Colonic mucosa (tissue), 4 donors: ENCODE measurements around the gene SUB1. TPM values are rescaled to one million over a fixed set of nuclear protein-coding genes. Genes with fewer than 3 reads are reported as not detected.
A peak's percentile ranks its signal among the peaks of the same experiment; 100 is the strongest.
"Not testable (repeated sequence)": the region's sequence is repeated elsewhere in the genome, so short reads cannot be mapped to it uniquely, and the experiment has no call there.

Source experiments
- DNase-seq: peaks from one replicate; pipeline ENCODE4 v3.0.0-alpha.2; 2020
- H3K27ac ChIP-seq: fragments of 200-600 bp; one replicate; pipeline ENCODE4 v1.8.0; 2021
- H3K27me3 ChIP-seq: fragments of 200-600 bp; one replicate; pipeline ENCODE4 v1.8.0; 2021
- H3K36me3 ChIP-seq: fragments of 200-600 bp; one replicate; pipeline ENCODE4 v1.8.0; 2021
- H3K4me1 ChIP-seq: fragments of 200-600 bp; one replicate; pipeline ENCODE4 v1.8.0; 2021; ENCODE audit warnings: mild to moderate bottlenecking
- H3K4me3 ChIP-seq: fragments of 200-600 bp; one replicate; pipeline ENCODE4 v1.8.0; 2021
- H3K9ac ChIP-seq, 2 donors: one replicate each; pipeline ENCODE4 v1.7.0; 2013; ENCODE audit warnings: control low read depth in 2 of 2, low read depth in 2 of 2, low read length in 2 of 2
- H3K9me3 ChIP-seq: fragments of 200-600 bp; one replicate; pipeline ENCODE4 v1.8.0; 2021
- CTCF ChIP-seq: fragments of 200-600 bp; IDR thresholded peaks from one replicate; pipeline ENCODE4 v1.8.0; 2022; ENCODE audit warnings: antibody characterized with exemption, mild to moderate bottlenecking
- intact Hi-C: fragments of 100-400 bp; cut with DNase I; formaldehyde crosslinking; loops from one replicate; pipeline ENCODE4 v1.14.1; 2022
- total RNA-seq, 2 donors: library from RNA; stranded (reverse); fragmentation: NEBNext Ultra II Directional in 1 of 2; extraction: Animal tissue kit (Norgen Biotek cat#: 25700) in 1 of 2; gene quantifications; one replicate each; pipeline ENCODE4 v1.2.1, GENCODE V29; 2021
- donor health status: healthy.
- donor health status: DM: no; HTN: no; CAD: no.
- donor health status: DM: no; HTN: no; CAD: no.

The SUB1 gene
- total RNA-seq, 2 donors from 2014 or later = 193 to 227 TPM

GRCh38 chr5:32571128-32571527 lies 14.2 kb upstream of the SUB1 start:
- intact Hi-C loops = no loop called here
- H3K4me1 ChIP-seq = no peaks in the 10 kb centered on the region
- H3K9ac ChIP-seq = no peak overlapping the region
- no peaks in the 10 kb centered on the region for H3K9me3 ChIP-seq
- no peak for TF ChIP-seq CTCF
- H3K36me3 ChIP-seq = no peaks in the 10 kb centered on the region
- H3K27ac ChIP-seq = no peak overlapping the region
- H3K27me3 ChIP-seq = no peaks in the 10 kb centered on the region
- H3K4me3 ChIP-seq = no peak overlapping the region
- DNase-seq = no peak

- H3K27me3 ChIP-seq = no peaks in the 10 kb centered on the region
- TF ChIP-seq CTCF = no peak
- H3K4me1 ChIP-seq = no peaks in the 10 kb centered on the region
- H3K4me3 ChIP-seq = no peak overlapping the region
- intact Hi-C loops = no loop called here
- no peak overlapping the region for H3K9ac ChIP-seq
- H3K27ac ChIP-seq = no peak overlapping the region
- no peaks in the 10 kb centered on the region for H3K9me3 ChIP-seq
- no peak for DNase-seq
- no peaks in the 10 kb centered on the region for H3K36me3 ChIP-seq
Measured at GRCh38 chr5:32572778-32573480, 12.4 kb upstream of the SUB1 start.

- intact Hi-C loops, DNase-seq, H3K9me3 ChIP-seq: not testable (repeated sequence)
Measured at GRCh38 chr5:32573481-32573854, 11.9 kb upstream of the SUB1 start.

GRCh38 chr5:32574540-32575175 lies 10.7 kb upstream of the SUB1 start:
- H3K27me3 ChIP-seq = no peaks in the 10 kb centered on the region
- no peaks in the 10 kb centered on the region for H3K36me3 ChIP-seq
- no peak for TF ChIP-seq CTCF
- no peak for DNase-seq
- H3K27ac ChIP-seq = no peak overlapping the region
- H3K9ac ChIP-seq = no peak overlapping the region
- H3K4me1 ChIP-seq = no peaks in the 10 kb centered on the region
- intact Hi-C loops = no loop called here
- no peaks in the 10 kb centered on the region for H3K9me3 ChIP-seq
- no peak overlapping the region for H3K4me3 ChIP-seq

More at GRCh38 chr5:32573481-32573854, 11.9 kb upstream of the SUB1 start:
- not testable (repeated sequence) for H3K27me3 ChIP-seq, H3K4me1 ChIP-seq, H3K27ac ChIP-seq, H3K36me3 ChIP-seq, H3K4me3 ChIP-seq
- peak overlapping the region in 1 of 2 donors; percentile 17 for H3K9ac ChIP-seq

- no peak overlapping the region for H3K27ac ChIP-seq
- no peak overlapping the region for H3K4me3 ChIP-seq
- no peaks in the 10 kb centered on the region for H3K27me3 ChIP-seq
- no peaks in the 10 kb centered on the region for H3K9me3 ChIP-seq
- H3K9ac ChIP-seq = no peak overlapping the region
- no peaks in the 10 kb centered on the region for H3K36me3 ChIP-seq
- TF ChIP-seq CTCF = no peak
- no peak for DNase-seq
- intact Hi-C loops = no loop called here
- no peaks in the 10 kb centered on the region for H3K4me1 ChIP-seq
Measured at GRCh38 chr5:32578363-32578762, 7.0 kb upstream of the SUB1 start.

- H3K9ac ChIP-seq = no peak overlapping the region
- intact Hi-C loops = no loop called here
- no peaks in the 10 kb centered on the region for H3K27me3 ChIP-seq
- no peaks in the 10 kb centered on the region for H3K36me3 ChIP-seq
- no peaks in the 10 kb centered on the region for H3K9me3 ChIP-seq
- no peak overlapping the region for H3K27ac ChIP-seq
- H3K4me1 ChIP-seq = no peaks in the 10 kb centered on the region
- H3K4me3 ChIP-seq = no peak overlapping the region
- DNase-seq = no peak
- no peak for TF ChIP-seq CTCF
Measured at GRCh38 chr5:32578764-32579163, 6.6 kb upstream of the SUB1 start.
